IMR-90 (cell line): ENCODE data around the gene POLR2J. TPM values are rescaled to one million over a fixed set of nuclear protein-coding genes. Genes with fewer than 3 reads are reported as not detected.
"Not testable (repeated sequence)": the region's sequence is repeated elsewhere in the genome, so short reads cannot be mapped to it uniquely, and the experiment has no call there.

Source experiments
- ATAC-seq: fragments of 200-7000 bp; cut with Tn5 transposase; 2 replicates; pipeline ENCODE4 v1.9.1; 2020; ENCODE audit warnings: low read depth, mild to moderate bottlenecking, moderate library complexity
- BruUV-seq: library from RNA; stranded (reverse); fragments of 400-500 nt; replicated peaks from 2 replicates; lab custom pipeline; 2021; lab: Mats Ljungman, UMichigan
- CTCF ChIA-PET: fragments of 300-600 bp; formaldehyde crosslinking; extraction: SDS; loops from one replicate; lab custom pipeline; 2021; ENCODE audit warnings: antibody characterized with exemption; lab: Yijun Ruan, JAX
- POLR2A ChIA-PET: fragments of 300-600 bp; sonication (Branson Sonifier 250); formaldehyde crosslinking; loops from one replicate; lab custom pipeline; 2022; ENCODE audit warnings: antibody characterized with exemption; ENCODE audit not compliant: unreplicated experiment; lab: Charles Lee
- DNase-seq: peaks from one replicate; pipeline ENCODE4 v3.0.0; 2013
- H2AFZ ChIP-seq: replicated peaks from 2 replicates; pipeline ENCODE3; 2013; ENCODE audit warnings: low read length, mild to moderate bottlenecking; ENCODE audit not compliant: poor library complexity
- H2AK5ac ChIP-seq: 2 replicates; pipeline ENCODE4 v1.6.1; 2013; ENCODE audit warnings: low read depth, low read length, inconsistent platforms
- H2AK9ac ChIP-seq: replicated peaks from 2 replicates; pipeline ENCODE3; 2013; ENCODE audit warnings: mild to moderate bottlenecking, low read depth, low read length, moderate library complexity; ENCODE audit not compliant: poor library complexity
- H2BK120ac ChIP-seq: 2 replicates; pipeline ENCODE4 v1.6.1; 2013; ENCODE audit warnings: low read depth, low read length, inconsistent platforms
- H2BK15ac ChIP-seq: 3 replicates; pipeline ENCODE4 v1.6.1; 2013; ENCODE audit warnings: low read depth, low read length, inconsistent platforms
- H2BK20ac ChIP-seq: 2 replicates; pipeline ENCODE4 v1.6.1; 2013; ENCODE audit warnings: low read depth, mild to moderate bottlenecking, inconsistent platforms, low read length, moderate library complexity
- H2BK5ac ChIP-seq: 2 replicates; pipeline ENCODE4 v1.6.1; 2013; ENCODE audit warnings: mild to moderate bottlenecking, low read depth, low read length, inconsistent platforms; ENCODE audit not compliant: poor library complexity, severe bottlenecking
- H3K14ac ChIP-seq: replicated peaks from 2 replicates; pipeline ENCODE4 v1.6.1; 2013; ENCODE audit warnings: low read depth, low read length, inconsistent platforms
- H3K18ac ChIP-seq: 2 replicates; pipeline ENCODE4 v1.6.1; 2013; ENCODE audit warnings: low read depth, low read length, control low read depth
- H3K23ac ChIP-seq: 2 replicates; pipeline ENCODE4 v1.6.1; 2013; ENCODE audit warnings: low read depth, low read length, inconsistent platforms
- H3K27ac ChIP-seq: 2 replicates; pipeline ENCODE4 v1.5.1; 2013; ENCODE audit warnings: mild to moderate bottlenecking, control low read depth, low read length; ENCODE audit not compliant: insufficient read depth
- H3K27me3 ChIP-seq: 2 replicates; pipeline ENCODE4 v1.6.1; 2013; ENCODE audit warnings: low read length; ENCODE audit not compliant: control insufficient read depth, insufficient read depth
- H3K36me3 ChIP-seq: 2 replicates; pipeline ENCODE4 v1.6.1; 2013; ENCODE audit warnings: low read length, mixed read lengths; ENCODE audit not compliant: control insufficient read depth, insufficient read depth
- H3K4ac ChIP-seq: 2 replicates; pipeline ENCODE4 v1.6.1; 2013; ENCODE audit warnings: low read depth, low read length, inconsistent platforms
- H3K4me1 ChIP-seq: 2 replicates; pipeline ENCODE4 v1.6.1; 2013; ENCODE audit warnings: low read length, mixed read lengths; ENCODE audit not compliant: control insufficient read depth, insufficient read depth
- H3K4me2 ChIP-seq: 2 replicates; pipeline ENCODE4 v1.6.1; 2013; ENCODE audit warnings: low read depth, mild to moderate bottlenecking, control low read depth, low read length, moderate library complexity
- H3K4me3 ChIP-seq: 2 replicates; pipeline ENCODE4 v1.5.1; 2013; ENCODE audit warnings: low read depth, mild to moderate bottlenecking, control low read depth, low read length, moderate library complexity; ENCODE audit not compliant: insufficient read depth
- H3K56ac ChIP-seq: 2 replicates; pipeline ENCODE4 v1.6.1; 2013; ENCODE audit warnings: low read length, inconsistent platforms; ENCODE audit not compliant: insufficient read depth; ENCODE audit errors: extremely low read depth
- H3K79me1 ChIP-seq, 2 experiments: 2 replicates each; pipeline ENCODE4 v1.6.1; 2013; ENCODE audit warnings: low read length in 2 of 2, inconsistent platforms in 1 of 2, low read depth in 1 of 2
- H3K9ac ChIP-seq: 2 replicates; pipeline ENCODE4 v1.6.1; 2013; ENCODE audit warnings: low read depth, low read length, control low read depth
- H3K9me1 ChIP-seq: 2 replicates; pipeline ENCODE4 v1.6.1; 2013; ENCODE audit warnings: low read length, inconsistent platforms; ENCODE audit not compliant: insufficient read depth
- H3K9me3 ChIP-seq: 2 replicates; pipeline ENCODE4 v1.6.1; 2013; ENCODE audit warnings: low read length; ENCODE audit not compliant: control insufficient read depth, insufficient read depth
- H4K20me1 ChIP-seq: 2 replicates; pipeline ENCODE4 v1.6.1; 2013; ENCODE audit warnings: low read length, inconsistent platforms; ENCODE audit not compliant: insufficient read depth
- H4K5ac ChIP-seq: 2 replicates; pipeline ENCODE4 v1.6.1; 2013; ENCODE audit warnings: mild to moderate bottlenecking, low read depth, low read length, control low read depth
- H4K8ac ChIP-seq, 2 experiments: 2 replicates each; pipeline ENCODE4 v1.6.1; 2013; ENCODE audit warnings: low read depth in 2 of 2, low read length in 2 of 2, control low read depth in 1 of 2, inconsistent platforms in 1 of 2
- H4K91ac ChIP-seq: 2 replicates; pipeline ENCODE4 v1.6.1; 2013; ENCODE audit warnings: low read depth, low read length, inconsistent platforms; ENCODE audit not compliant: insufficient read depth
- WGBS, 2 experiments: methylation state at CpG; one replicate each; pipeline versions ENCODE4 v1.1.5 to v1.1.7; 2013; ENCODE audit warnings: missing lambda C conversion rate in 2 of 2; ENCODE audit not compliant: insufficient read length in 1 of 2; ENCODE audit errors: extremely low coverage in 2 of 2; 5-methylcytosine and 5-hydroxymethylcytosine counted together
- dilution Hi-C: fragments of 300-500 bp; cut with HindIII; formaldehyde crosslinking; loops from one replicate; pipeline ENCODE4 v1.14.3; 2018; ENCODE audit warnings: low sequenced_read_pairs; ENCODE audit not compliant: unreplicated experiment
- in situ Hi-C: fragments of 300-500 bp; cut with MboI; formaldehyde crosslinking; loops from 3 replicates; pipeline ENCODE4 v1.14.3; 2019; ENCODE audit warnings: low sequenced_read_pairs, inconsistent platforms, mixed read lengths
- intact Hi-C: fragments of 100-400 bp; cut with micrococcal nuclease; formaldehyde crosslinking; loops from 2 replicates; pipeline ENCODE4 v1.10.0; 2022
- polyA plus RNA-seq, 3 experiments: library from polyadenylated mRNA; depleted of rRNA; stranded (reverse); fragments of >200 nt; gene quantifications; 2 replicates each; pipeline ENCODE4 v1.2.3, GENCODE V29; 2012; ENCODE audit warnings: low replicate concordance in 1 of 3
- total RNA-seq: library from RNA; depleted of rRNA; stranded (reverse); fragments of >200 nt; gene quantifications from 2 replicates; pipeline ENCODE4 v1.2.3, GENCODE V29; 2012

The POLR2J gene
- total and polyA plus RNA-seq, 2 of the 4 experiments (the other 2 are of a cell fraction) = 20.8 to 92.6 TPM

GRCh38 chr7:102481962-102482361 is 3.2 kb upstream of the POLR2J start:
- BruUV-seq = not testable (repeated sequence)
- no CpG with 5 or more reads among the region's 10 CpGs for WGBS, 2 experiments

More at GRCh38 chr7:102481962-102482361, 3.2 kb upstream of the POLR2J start:
- intact Hi-C loops, H2AK9ac ChIP-seq, POLR2A ChIA-PET, H2BK15ac ChIP-seq, H4K91ac ChIP-seq, H2BK120ac ChIP-seq, H3K9me3 ChIP-seq, H2BK20ac ChIP-seq, H3K79me1 ChIP-seq, H4K20me1 ChIP-seq, H3K4me2 ChIP-seq, H3K27me3 ChIP-seq, in situ Hi-C loops, H3K14ac ChIP-seq, dilution Hi-C loops, H4K8ac ChIP-seq, H3K56ac ChIP-seq, CTCF ChIA-PET, H2BK5ac ChIP-seq, ATAC-seq, H2AK5ac ChIP-seq, H3K9me1 ChIP-seq, H3K18ac ChIP-seq, H4K5ac ChIP-seq, DNase-seq, H2AFZ ChIP-seq, H3K23ac ChIP-seq, H3K4me3 ChIP-seq, H3K4ac ChIP-seq, H3K27ac ChIP-seq, H3K4me1 ChIP-seq, H3K36me3 ChIP-seq, H3K9ac ChIP-seq: not testable (repeated sequence)
